BLaER1 (cell line): ENCODE results near the gene FOSL1.

Experiments
- H3K27ac ChIP-seq: shearing (Covaris generic); formaldehyde crosslinking; 2 replicates; pipeline ENCODE4 v1.8.1; 2022
- H3K27me3 ChIP-seq: shearing (Covaris generic); formaldehyde crosslinking; 2 replicates; pipeline ENCODE4 v1.8.1; 2022
- H3K36me3 ChIP-seq: shearing (Covaris generic); formaldehyde crosslinking; 2 replicates; pipeline ENCODE4 v1.8.1; 2022
- H3K4me1 ChIP-seq: shearing (Covaris generic); formaldehyde crosslinking; 2 replicates; pipeline ENCODE4 v1.8.1; 2022
- H3K4me2 ChIP-seq: shearing (Covaris generic); formaldehyde crosslinking; 2 replicates; pipeline ENCODE4 v1.8.1; 2022
- H3K4me3 ChIP-seq: shearing (Covaris generic); formaldehyde crosslinking; 2 replicates; pipeline ENCODE4 v1.8.1; 2022
- H3K9ac ChIP-seq: shearing (Covaris generic); formaldehyde crosslinking; 2 replicates; pipeline ENCODE4 v1.8.1; 2022
- H3K9me3 ChIP-seq: shearing (Covaris generic); formaldehyde crosslinking; 2 replicates; pipeline ENCODE4 v1.8.1; 2022
- H4K20me1 ChIP-seq: shearing (Covaris generic); formaldehyde crosslinking; 2 replicates; pipeline ENCODE4 v1.8.1; 2022
- Cebpa-rat ChIP-seq: shearing (Covaris generic); IDR thresholded peaks from 2 replicates; pipeline ENCODE4 v1.8.1; 2022

The FOSL1 gene

GRCh38 chr11:65872586-65873317 lies 27.4 kb downstream of the FOSL1 start, which contains the start of gene EFEMP2:
TSS of gene EFEMP2 (minus strand) at chr11:65872800. CDS start at chr11:65872354, 446 bp downstream.
- H3K4me2 ChIP-seq = peak within 1 kb of the TSS; percentile 92
- peaks cover 43% of the 10 kb centered on the region for H4K20me1 ChIP-seq
- H3K9me3 ChIP-seq = no peaks in the 10 kb centered on the region
- TF ChIP-seq Cebpa-rat = no peak
- H3K4me3 ChIP-seq = peak within 1 kb of the TSS; percentile 64
- H3K9ac ChIP-seq = peak within 1 kb of the TSS; percentile 56
- peaks cover 36% of the 10 kb centered on the region for H3K27me3 ChIP-seq
- H3K4me1 ChIP-seq = peaks cover 48% of the 10 kb centered on the region
- peak within 1 kb of the TSS; percentile 42; the same call in 1 of the 2 replicates for H3K27ac ChIP-seq
- H3K36me3 ChIP-seq = peaks cover 8% of the 10 kb centered on the region; the same call in 1 of the 2 replicates

- Histone ChIP-seq H3K4me1 (peaks cover 48% of the 10 kb centered on the region), H3K36me3 (peaks cover 15% of the 10 kb centered on the region), H4K20me1 (peaks cover 47% of the 10 kb centered on the region), H3K4me2 (peak overlapping the region; percentile 90), H3K27ac (no peak overlapping the region), H3K27me3 (peaks cover 36% of the 10 kb centered on the region), H3K9ac (peak overlapping the region; percentile 13; the same call in 1 of the 2 replicates), H3K9me3 (no peaks in the 10 kb centered on the region), H3K4me3 (no peak overlapping the region)
- no peak for TF ChIP-seq Cebpa-rat
Observed at GRCh38 chr11:65871811-65872548, 28.2 kb downstream of the FOSL1 start.

- Histone ChIP-seq H3K9me3 (no peaks in the 10 kb centered on the region), H4K20me1 (peaks cover 57% of the 10 kb centered on the region), H3K4me3 (peak overlapping the region; percentile 20), H3K27me3 (peaks cover 36% of the 10 kb centered on the region), H3K36me3 (peaks cover 25% of the 10 kb centered on the region), H3K27ac (no peak overlapping the region), H3K4me2 (peak overlapping the region; percentile 90), H3K4me1 (peaks cover 48% of the 10 kb centered on the region), H3K9ac (peak overlapping the region; percentile 13)
- no peak for TF ChIP-seq Cebpa-rat
Observed at GRCh38 chr11:65870706-65871681, 29.2 kb downstream of the FOSL1 start.

- H3K4me2 ChIP-seq = peak overlapping the region; percentile 90
- peak overlapping the region; percentile 20; the same call in 1 of the 2 replicates for H3K4me3 ChIP-seq
- peaks cover 32% of the 10 kb centered on the region for H3K36me3 ChIP-seq
- no peak for TF ChIP-seq Cebpa-rat
- peak overlapping the region; percentile 13; the same call in 1 of the 2 replicates for H3K9ac ChIP-seq
- H3K9me3 ChIP-seq = no peaks in the 10 kb centered on the region
- no peak overlapping the region for H3K27ac ChIP-seq
- H3K4me1 ChIP-seq = peaks cover 48% of the 10 kb centered on the region
- peaks cover 64% of the 10 kb centered on the region for H4K20me1 ChIP-seq
- H3K27me3 ChIP-seq = peaks cover 36% of the 10 kb centered on the region
Observed at GRCh38 chr11:65870307-65870658, 29.9 kb downstream of the FOSL1 start.

GRCh38 chr11:65869643-65870306 lies 30.4 kb downstream of the FOSL1 start:
- H3K4me1 ChIP-seq = peaks cover 48% of the 10 kb centered on the region
- H3K27me3 ChIP-seq = peaks cover 36% of the 10 kb centered on the region
- H3K9ac ChIP-seq = no peak overlapping the region
- H3K4me2 ChIP-seq = peak overlapping the region; percentile 90
- no peak overlapping the region for H3K4me3 ChIP-seq
- no peaks in the 10 kb centered on the region for H3K9me3 ChIP-seq
- H3K36me3 ChIP-seq = peaks cover 37% of the 10 kb centered on the region
- no peak for TF ChIP-seq Cebpa-rat
- H4K20me1 ChIP-seq = peaks cover 69% of the 10 kb centered on the region
- no peak overlapping the region for H3K27ac ChIP-seq

- Histone ChIP-seq H3K4me1 (peaks cover 43% of the 10 kb centered on the region), H3K4me2 (no peak overlapping the region), H3K9me3 (no peaks in the 10 kb centered on the region), H3K36me3 (peaks cover 45% of the 10 kb centered on the region), H4K20me1 (peaks cover 78% of the 10 kb centered on the region), H3K4me3 (no peak overlapping the region), H3K27me3 (peaks cover 36% of the 10 kb centered on the region), H3K27ac (no peak overlapping the region), H3K9ac (no peak overlapping the region)
- no peak for TF ChIP-seq Cebpa-rat
Observed at GRCh38 chr11:65868907-65869306, 31.3 kb downstream of the FOSL1 start.

GRCh38 chr11:65868076-65868667 lies 32.0 kb downstream of the FOSL1 start:
- no peaks in the 10 kb centered on the region for H3K9me3 ChIP-seq
- no peak overlapping the region for H3K4me2 ChIP-seq
- no peak overlapping the region for H3K4me3 ChIP-seq
- peaks cover 38% of the 10 kb centered on the region for H3K4me1 ChIP-seq
- H3K36me3 ChIP-seq = peaks cover 53% of the 10 kb centered on the region
- peaks cover 85% of the 10 kb centered on the region for H4K20me1 ChIP-seq
- no peak overlapping the region for H3K9ac ChIP-seq
- no peak overlapping the region for H3K27ac ChIP-seq
- H3K27me3 ChIP-seq = peaks cover 34% of the 10 kb centered on the region
- no peak for TF ChIP-seq Cebpa-rat

GRCh38 chr11:65867284-65868071 lies 32.7 kb downstream of the FOSL1 start:
- H3K27me3 ChIP-seq = peaks cover 27% of the 10 kb centered on the region
- H3K4me3 ChIP-seq = no peak overlapping the region
- no peaks in the 10 kb centered on the region for H3K9me3 ChIP-seq
- no peak overlapping the region for H3K9ac ChIP-seq
- TF ChIP-seq Cebpa-rat = no peak
- peaks cover 89% of the 10 kb centered on the region for H4K20me1 ChIP-seq
- no peak overlapping the region for H3K4me2 ChIP-seq
- H3K36me3 ChIP-seq = peaks cover 60% of the 10 kb centered on the region
- H3K4me1 ChIP-seq = peaks cover 32% of the 10 kb centered on the region
- H3K27ac ChIP-seq = no peak overlapping the region
